SK-N-SH (cell line): ENCODE results near the gene CNTN4.

ENCODE experiments used
- CTCF ChIP-seq: fragments of 200-600 bp; sonication (generic); IDR thresholded peaks from 2 replicates; pipeline ENCODE4 v1.6.1; 2017; ENCODE audit warnings: antibody characterized with exemption, mild to moderate bottlenecking, moderate library complexity
- EP300 ChIP-seq, 2 experiments: IDR thresholded peaks; 2 replicates each; pipeline versions ENCODE4 v1.4.0 to v1.6.1; 2012; ENCODE audit warnings: borderline replicate concordance in 1 of 2, low read depth in 1 of 2, low read length in 1 of 2
- POLR2AphosphoS5 ChIP-seq: IDR thresholded peaks from 2 replicates; pipeline ENCODE4 v1.6.1; 2012; ENCODE audit warnings: low read depth, low read length
- RAD21 ChIP-seq: IDR thresholded peaks from 2 replicates; pipeline ENCODE4 v1.6.1; 2012; ENCODE audit warnings: mild to moderate bottlenecking, low read length
- SIN3A ChIP-seq: IDR thresholded peaks from 2 replicates; pipeline ENCODE4 v1.6.1; 2012; ENCODE audit warnings: low read depth, mild to moderate bottlenecking, low read length, moderate library complexity, borderline replicate concordance
- SMC3 ChIP-seq: IDR thresholded peaks from 2 replicates; pipeline ENCODE4 v1.6.1; 2012; ENCODE audit warnings: low read depth, low read length, improper control_type of control experiment
- TEAD4 ChIP-seq: IDR thresholded peaks from 2 replicates; pipeline ENCODE4 v1.4.0; 2012; ENCODE audit warnings: mild to moderate bottlenecking, borderline replicate concordance; ENCODE audit not compliant: insufficient read depth
- USF2 ChIP-seq: fragments of 150-350 bp; IDR thresholded peaks from 2 replicates; pipeline ENCODE4 v1.6.1; 2017; ENCODE audit warnings: antibody characterized with exemption, low read length, low read depth, borderline replicate concordance

GRCh38 chr3:2645001-2645400 is 546.3 kb downstream of the CNTN4 start:
- TF ChIP-seq TEAD4 = no peak
- TF ChIP-seq EP300 (IDR thresholded peaks at IDR 0.05; ENCODE audit: borderline replicate concordance in 1 of 2, low read depth in 1 of 2, low read length in 1 of 2) = no peak
- no peak for TF ChIP-seq CTCF
- TF ChIP-seq SIN3A = no peak
- no peak for TF ChIP-seq USF2
- no peak for TF ChIP-seq SMC3
- TF ChIP-seq POLR2AphosphoS5 = no peak
- TF ChIP-seq RAD21 = no peak
